HG02943 (cell line): Measurements from ENCODE around the gene SIRT7.
A peak's percentile ranks its signal among the peaks of the same experiment; 100 is the strongest.

Experiments used
- ATAC-seq: cut with Tn5 transposase; IDR thresholded peaks from one replicate; pipeline ENCODE4 v1.9.1; 2021; ENCODE audit warnings: mild to moderate bottlenecking, low read depth, moderate library complexity; ENCODE audit not compliant: unreplicated experiment

The SIRT7 gene

DNA sequence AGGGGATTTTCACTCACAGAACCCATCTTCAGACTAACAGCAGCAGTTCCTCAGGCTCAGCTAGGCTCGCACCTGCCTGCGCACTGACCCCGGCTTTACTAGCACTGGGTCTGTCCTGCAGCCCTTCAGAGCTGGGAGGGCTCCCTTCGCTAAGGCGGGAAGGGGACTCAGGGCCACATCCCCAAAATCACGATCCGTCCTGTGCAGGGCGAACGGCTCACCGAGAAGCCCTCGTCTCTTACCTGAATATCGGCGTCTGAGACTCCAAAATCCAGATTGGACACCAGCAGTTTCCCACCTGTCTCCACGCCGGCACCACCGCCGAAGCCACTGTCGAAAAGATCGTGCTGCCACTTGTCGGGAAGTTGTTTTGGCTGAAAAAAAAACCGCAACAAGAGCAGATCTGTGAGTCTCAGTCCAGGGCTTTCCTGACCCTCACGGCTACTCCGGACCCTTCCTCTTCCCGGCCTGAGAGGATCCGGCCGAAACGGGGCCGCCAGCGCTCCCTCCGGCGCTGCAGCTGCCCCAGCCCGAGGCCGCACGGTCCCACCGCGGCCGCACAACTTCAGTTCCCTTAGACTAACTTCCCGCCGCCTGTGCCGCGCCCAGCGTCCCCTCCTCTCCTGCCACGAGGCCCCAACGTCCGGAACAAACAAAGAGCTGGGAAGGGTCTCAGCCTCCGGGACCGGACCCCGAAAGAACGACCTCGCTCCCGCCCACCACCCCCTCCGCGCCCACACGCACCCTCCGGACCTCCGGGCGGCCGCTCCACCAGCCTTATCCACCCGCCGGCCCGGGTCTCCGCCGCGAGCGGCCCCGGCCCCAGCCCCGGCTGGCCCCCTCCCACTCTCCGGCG, 27.3 kb downstream of the SIRT7 start:
- peak; percentile 12 for ATAC-seq

- ATAC-seq = no peak
Observed at GRCh38 chr17:81889602-81890001, 28.4 kb downstream of the SIRT7 start.

DNA sequence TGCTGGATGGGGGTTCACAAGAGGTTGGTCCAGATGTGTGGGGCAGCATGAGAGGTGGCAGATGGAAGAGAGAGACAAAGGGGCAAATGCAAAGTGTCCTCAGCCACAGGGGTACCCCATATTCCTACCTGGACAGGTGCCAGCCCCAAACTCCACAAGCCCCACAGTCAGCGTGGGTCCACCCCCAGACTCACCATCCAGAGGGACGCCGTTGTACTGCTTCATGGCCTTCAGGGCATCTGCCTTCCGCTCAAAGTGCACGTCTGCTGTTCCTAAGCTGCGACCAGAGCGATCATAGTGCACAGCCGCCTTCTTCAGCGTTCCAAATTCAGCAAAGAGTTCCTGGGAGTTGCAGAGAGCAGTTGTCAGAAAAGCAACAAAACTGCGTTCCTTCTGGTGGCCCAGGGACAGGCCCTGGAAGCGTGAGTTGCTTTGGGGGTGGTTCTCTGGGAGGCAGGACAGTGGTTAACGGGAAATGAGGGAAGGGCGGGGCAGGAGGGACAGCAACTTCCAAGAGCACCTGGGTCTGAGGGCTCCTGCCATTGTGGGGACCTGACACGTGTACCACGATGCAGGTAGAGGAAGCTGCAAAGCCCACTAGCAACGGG, 28.9 kb downstream of the SIRT7 start:
- no peak for ATAC-seq

- ATAC-seq = no peak
Observed at GRCh38 chr17:81888105-81888987, 29.6 kb downstream of the SIRT7 start.

DNA sequence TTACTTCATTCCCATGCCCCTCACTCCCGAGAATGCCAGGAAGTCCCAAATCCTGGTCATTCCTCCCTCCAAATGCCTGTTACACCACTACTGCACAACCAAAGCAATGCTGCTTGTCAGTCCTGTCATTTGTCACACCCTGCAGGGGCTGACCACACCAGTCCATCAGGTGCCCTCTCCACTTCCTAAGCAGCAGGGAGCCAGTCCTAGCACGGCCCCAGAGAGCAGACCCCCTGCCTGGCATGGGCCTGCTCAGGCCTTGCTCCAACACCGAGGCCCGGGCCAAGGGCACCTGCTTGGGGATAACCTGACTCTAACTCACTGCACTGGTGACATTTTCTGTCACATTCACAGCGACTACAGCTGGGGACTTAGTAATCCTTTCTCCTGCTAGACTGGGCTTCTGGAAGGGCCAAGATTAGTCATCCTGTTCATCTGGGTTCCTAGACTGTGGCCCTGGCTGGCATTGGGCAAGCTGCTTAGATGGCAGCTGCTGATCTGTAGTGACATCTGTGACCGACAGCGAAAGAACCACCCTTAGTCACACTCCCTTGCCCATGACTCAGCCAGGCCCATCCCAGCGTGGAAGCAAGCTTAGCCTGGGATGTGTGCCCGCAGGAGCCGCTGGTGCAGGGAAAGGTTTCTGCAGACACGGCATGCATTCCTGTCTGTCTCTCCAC, 32.0 kb downstream of the SIRT7 start:
- no peak for ATAC-seq

DNA sequence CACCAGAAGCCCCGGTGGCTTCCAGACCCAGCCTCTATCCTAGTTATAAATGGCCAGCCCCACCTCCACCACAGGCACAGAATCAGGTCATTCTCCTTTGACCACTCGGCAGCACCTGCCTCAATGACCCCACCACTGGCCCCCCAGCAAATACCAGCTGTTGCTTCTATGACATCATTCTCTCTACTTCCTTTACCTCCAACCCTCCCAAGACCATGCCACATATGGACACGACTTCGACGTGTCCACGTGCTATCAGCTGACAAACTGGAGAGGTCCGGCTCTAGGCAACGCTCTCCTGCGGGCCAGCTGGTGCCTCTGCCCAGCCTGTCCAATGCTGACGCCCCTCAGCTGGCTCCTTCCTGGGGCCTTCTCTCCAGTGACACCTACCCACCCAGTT, 32.5 kb downstream of the SIRT7 start:
- no peak for ATAC-seq

- no peak for ATAC-seq
Observed at GRCh38 chr17:81884968-81885367, 33.0 kb downstream of the SIRT7 start.

- no peak for ATAC-seq
Observed at GRCh38 chr17:81884520-81884919, 33.5 kb downstream of the SIRT7 start.

DNA sequence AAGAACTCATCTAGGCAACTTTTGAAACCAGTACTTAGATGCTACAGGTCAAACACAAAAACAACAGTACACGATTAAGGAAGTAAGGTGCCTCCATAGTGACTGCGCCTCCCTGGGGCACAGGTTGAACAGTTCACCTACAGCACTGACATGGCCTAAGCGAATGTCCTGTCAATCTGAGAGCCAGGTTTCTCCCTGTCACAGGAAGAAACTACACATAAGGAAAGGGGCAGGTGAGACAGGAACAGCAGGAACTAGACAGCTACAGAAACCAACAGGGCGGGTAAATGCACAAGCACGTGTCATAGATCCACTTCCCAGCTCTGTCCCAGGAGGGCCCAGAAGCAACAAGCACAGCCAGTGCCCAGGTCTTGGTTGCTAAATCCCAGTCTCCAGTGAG, 38.9 kb downstream of the SIRT7 start:
- ATAC-seq = no peak

GRCh38 chr17:81878294-81878693, 39.7 kb downstream of the SIRT7 start:
- ATAC-seq = no peak

GRCh38 chr17:81877569-81877968, 40.4 kb downstream of the SIRT7 start:
- no peak for ATAC-seq

DNA sequence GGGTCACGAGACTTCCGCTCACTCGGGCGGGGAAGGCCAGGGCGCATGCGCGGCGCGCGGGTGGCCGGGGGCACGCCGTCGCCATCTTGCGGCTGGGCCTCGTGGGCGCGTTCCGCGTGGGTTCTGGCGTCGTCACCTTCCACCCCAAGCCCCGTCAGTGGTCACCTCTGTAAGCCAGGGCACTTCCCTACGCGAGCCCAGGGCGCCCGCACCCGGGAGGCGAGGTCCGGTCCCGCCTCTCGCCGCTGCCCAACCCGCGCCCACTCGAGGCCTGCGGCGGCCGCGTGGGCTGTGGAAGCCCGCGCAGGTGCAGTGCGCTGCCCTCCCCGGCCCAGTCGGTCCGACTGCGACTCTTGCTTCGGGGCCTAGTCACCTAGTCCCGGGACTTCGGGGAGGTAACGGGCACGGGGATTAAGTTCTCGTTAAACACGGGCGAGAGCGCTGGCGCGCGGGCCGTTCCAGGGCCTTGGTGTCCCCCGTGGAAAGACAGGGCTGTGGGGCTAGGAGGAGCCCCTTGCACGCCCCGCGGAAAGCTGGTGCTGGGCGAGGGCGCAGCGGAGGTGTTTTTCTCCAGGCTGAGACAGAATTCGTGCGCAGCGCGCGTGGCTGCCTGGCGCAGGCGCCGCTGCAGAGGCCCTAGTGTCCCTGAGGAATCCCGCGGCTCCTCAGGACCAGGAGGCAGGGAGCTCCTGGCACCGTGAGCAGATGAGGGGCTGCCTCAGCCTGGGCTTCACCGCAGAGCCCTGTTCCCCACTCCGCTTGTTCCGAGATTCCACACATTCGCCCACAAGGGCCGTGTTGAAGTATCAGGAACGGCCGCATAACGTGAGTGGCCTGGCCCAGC, 46.4 kb downstream of the SIRT7 start:
- peak; percentile 47 for ATAC-seq

GRCh38 chr17:81870981-81871386, 47.0 kb downstream of the SIRT7 start, which contains the start of gene ARHGDIA:
ARHGDIA (minus strand) TSS chr17:81871337; CDS start chr17:81869930, 1,407 bp downstream.
- peak; percentile 13 for ATAC-seq

- peak; percentile 9 for ATAC-seq
Observed at GRCh38 chr17:81870131-81870980, 47.6 kb downstream of the SIRT7 start.

GRCh38 chr17:81869221-81870130, 48.5 kb downstream of the SIRT7 start:
- no peak for ATAC-seq

- no peak for ATAC-seq
Observed at GRCh38 chr17:81868674-81869220, 49.2 kb downstream of the SIRT7 start.

- ATAC-seq = no peak
Observed at GRCh38 chr17:81867991-81868673, 49.8 kb downstream of the SIRT7 start.
